Activated CD8-positive, alpha-beta T cell treated with anti-CD3 and anti-CD28 coated beads, Interleukin-2, amount 10 ng/mL, durations not matched to agents 7 days and 5 days (primary cell): ENCODE results near the gene ARHGDIA. TPM values are rescaled to one million over a fixed set of nuclear protein-coding genes. Genes with fewer than 3 reads are reported as not detected.

Source experiments
- ATAC-seq: fragments of 150-1000 bp; cut with Tn5 transposase; one replicate; pipeline ENCODE4 v1.10.0; 2021; ENCODE audit warnings: moderate library complexity
- CTCF ChIA-PET: fragments of 350-600 bp; sonication (Branson Sonifier 250); formaldehyde crosslinking; loops from one replicate; lab custom pipeline; 2021; ENCODE audit warnings: antibody characterized with exemption; lab: Charles Lee
- POLR2A ChIA-PET: fragments of 350-600 bp; sonication (Branson Sonifier 250); formaldehyde crosslinking; loops from one replicate; lab custom pipeline; 2021; ENCODE audit warnings: antibody characterized with exemption; lab: Charles Lee
- DNase-seq: peaks from one replicate; pipeline ENCODE4 v3.0.0-alpha.2; 2020
- H3K27ac Mint-ChIP-seq: one replicate; pipeline ENCODE4 v1.8.0; 2021; ENCODE audit warnings: mild to moderate bottlenecking, mixed read lengths
- H3K27me3 Mint-ChIP-seq: one replicate; pipeline ENCODE4 v1.8.0; 2021; ENCODE audit warnings: low read depth, mixed read lengths
- H3K36me3 Mint-ChIP-seq: one replicate; pipeline ENCODE4 v1.8.0; 2021; ENCODE audit warnings: low read depth, mixed read lengths
- H3K4me1 Mint-ChIP-seq: one replicate; pipeline ENCODE4 v1.8.0; 2021; ENCODE audit warnings: low read depth, mixed read lengths
- H3K4me3 Mint-ChIP-seq: one replicate; pipeline ENCODE4 v1.8.0; 2021; ENCODE audit warnings: mild to moderate bottlenecking, mixed read lengths
- H3K9me3 Mint-ChIP-seq: one replicate; pipeline ENCODE4 v1.8.0; 2022; ENCODE audit warnings: mixed read lengths; ENCODE audit not compliant: insufficient read depth
- total RNA-seq, 2 experiments: library from RNA; stranded (reverse); gene quantifications; one replicate each; pipeline ENCODE4 v1.2.3, GENCODE V29; 2021

The ARHGDIA gene
- total RNA-seq, 2 experiments from 2014 or later: 756 to 778 TPM

- Mint-ChIP-seq H3K27ac (peak within 1 kb of the TSS; percentile 84), H3K27me3 (no peaks in the 10 kb centered on the region), H3K4me1 (peaks cover 28% of the 10 kb centered on the region), H3K9me3 (no peaks in the 10 kb centered on the region), H3K36me3 (peaks cover 7% of the 10 kb centered on the region), H3K4me3 (peak within 1 kb of the TSS; percentile 76)
- ChIA-PET POLR2A (no interaction called here), CTCF (no interaction called here)
- DNase-seq: no peak
- no peak for ATAC-seq
These were observed 36.3 kb downstream of the ARHGDIA start, which contains the start of gene PPP1R27 for GRCh38 chr17:81834831-81835267. PPP1R27 (minus strand) TSS chr17:81835050; CDS start chr17:81834953, 97 bp downstream.

- Mint-ChIP-seq H3K9me3 (no peaks in the 10 kb centered on the region), H3K27ac (peak overlapping the region; percentile 84), H3K4me1 (peaks cover 31% of the 10 kb centered on the region), H3K27me3 (no peaks in the 10 kb centered on the region), H3K4me3 (peak overlapping the region; percentile 76), H3K36me3 (peaks cover 7% of the 10 kb centered on the region)
- POLR2A ChIA-PET: interaction anchor here (1.3 kb wide), 1 partner anchor 21 kb away, joined by 3 read pairs; no protein-coding TSS in a partner anchor
- DNase-seq (no peak), ATAC-seq (no peak)
- CTCF ChIA-PET: no interaction called here
These were observed 37.0 kb downstream of the ARHGDIA start for GRCh38 chr17:81833921-81834830.

- H3K9me3 Mint-ChIP-seq: no peaks in the 10 kb centered on the region
- peaks cover 36% of the 10 kb centered on the region for H3K4me1 Mint-ChIP-seq
- ATAC-seq: peak; percentile 83
These were observed 37.8 kb downstream of the ARHGDIA start, which contains the start of gene MCRIP1 for GRCh38 chr17:81833160-81833920. MCRIP1 (minus strand) TSS chr17:81833291; CDS start chr17:81824506, 8,785 bp downstream.

GRCh38 chr17:81832608-81833159 lies 38.5 kb downstream of the ARHGDIA start:
- DNase-seq: peak; percentile 60
- Mint-ChIP-seq H3K9me3 (no peaks in the 10 kb centered on the region), H3K27me3 (no peaks in the 10 kb centered on the region), H3K4me3 (peak overlapping the region; percentile 90), H3K36me3 (peaks cover 7% of the 10 kb centered on the region), H3K4me1 (peaks cover 41% of the 10 kb centered on the region), H3K27ac (peak overlapping the region; percentile 96)
- ChIA-PET CTCF (interaction anchor here (0.6 to 1.4 kb wide), 2 partner anchors 22 to 98 kb away, joined by 3 to 4 read pairs; no protein-coding TSS in a partner anchor), POLR2A (interaction anchor here (0.9 kb wide), 1 partner anchor 118 kb away, joined by 4 read pairs; no protein-coding TSS in a partner anchor)
- ATAC-seq: peak; percentile 81

More at GRCh38 chr17:81833160-81833920, 37.8 kb downstream of the ARHGDIA start, which contains the start of gene MCRIP1:
- no peaks in the 10 kb centered on the region for H3K27me3 Mint-ChIP-seq
- peak within 1 kb of the TSS; percentile 90 for H3K4me3 Mint-ChIP-seq
- H3K27ac Mint-ChIP-seq: peak within 1 kb of the TSS; percentile 96
- peak; percentile 95 for DNase-seq
- H3K36me3 Mint-ChIP-seq: peaks cover 7% of the 10 kb centered on the region
- ChIA-PET CTCF (interaction anchor here (1.4 kb wide), 1 partner anchor 21 kb away, joined by 4 read pairs; no protein-coding TSS in a partner anchor), POLR2A (interaction anchor here (0.9 to 1.3 kb wide), 2 partner anchors 22 to 118 kb away, joined by 3 to 4 read pairs; no protein-coding TSS in a partner anchor)

GRCh38 chr17:81831957-81832607 lies 39.1 kb downstream of the ARHGDIA start:
- Mint-ChIP-seq H3K4me1 (peaks cover 41% of the 10 kb centered on the region), H3K36me3 (peaks cover 7% of the 10 kb centered on the region), H3K27me3 (no peaks in the 10 kb centered on the region), H3K9me3 (no peaks in the 10 kb centered on the region), H3K4me3 (peak overlapping the region; percentile 90), H3K27ac (peak overlapping the region; percentile 96)
- CTCF ChIA-PET: interaction anchor here (0.6 to 1.4 kb wide), 2 partner anchors 23 to 98 kb away, joined by 3 to 4 read pairs; no protein-coding TSS in a partner anchor
- peak; percentile 76 for DNase-seq
- POLR2A ChIA-PET: no interaction called here
- ATAC-seq: peak; percentile 50

GRCh38 chr17:81831563-81831956 lies 39.6 kb downstream of the ARHGDIA start:
- no peak for DNase-seq
- Mint-ChIP-seq H3K9me3 (no peaks in the 10 kb centered on the region), H3K27ac (peak overlapping the region; percentile 96), H3K27me3 (no peaks in the 10 kb centered on the region), H3K4me1 (peaks cover 41% of the 10 kb centered on the region), H3K36me3 (peaks cover 7% of the 10 kb centered on the region), H3K4me3 (peak overlapping the region; percentile 90)
- ChIA-PET CTCF (no interaction called here), POLR2A (interaction anchor here (0.5 kb wide), 1 partner anchor 19 kb away, joined by 3 read pairs; no protein-coding TSS in a partner anchor)
- ATAC-seq: no peak

GRCh38 chr17:81829858-81830257 lies 41.3 kb downstream of the ARHGDIA start:
- ATAC-seq: no peak
- Mint-ChIP-seq H3K9me3 (no peaks in the 10 kb centered on the region), H3K4me3 (no peak overlapping the region), H3K27me3 (no peaks in the 10 kb centered on the region), H3K4me1 (peaks cover 43% of the 10 kb centered on the region), H3K36me3 (peaks cover 7% of the 10 kb centered on the region), H3K27ac (no peak overlapping the region)
- ChIA-PET CTCF (no interaction called here), POLR2A (no interaction called here)
- no peak for DNase-seq

GRCh38 chr17:81828656-81829055 lies 42.5 kb downstream of the ARHGDIA start:
- no peak overlapping the region for H3K27ac Mint-ChIP-seq
- H3K4me3 Mint-ChIP-seq: no peak overlapping the region
- peaks cover 7% of the 10 kb centered on the region for H3K36me3 Mint-ChIP-seq
- DNase-seq: no peak
- peaks cover 38% of the 10 kb centered on the region for H3K4me1 Mint-ChIP-seq
- no peaks in the 10 kb centered on the region for H3K27me3 Mint-ChIP-seq
- ChIA-PET POLR2A (no interaction called here), CTCF (no interaction called here)
- no peaks in the 10 kb centered on the region for H3K9me3 Mint-ChIP-seq
- no peak for ATAC-seq

- Mint-ChIP-seq H3K27me3 (no peaks in the 10 kb centered on the region), H3K4me1 (peaks cover 31% of the 10 kb centered on the region), H3K4me3 (no peak overlapping the region), H3K27ac (peak overlapping the region; percentile 2), H3K9me3 (no peaks in the 10 kb centered on the region), H3K36me3 (no peaks in the 10 kb centered on the region)
- POLR2A ChIA-PET: no interaction called here
- DNase-seq (no peak), ATAC-seq (no peak)
- CTCF ChIA-PET: no interaction called here
These were observed 45.2 kb downstream of the ARHGDIA start for GRCh38 chr17:81825841-81826466.

GRCh38 chr17:81824595-81824994 lies 46.5 kb downstream of the ARHGDIA start:
- no peaks in the 10 kb centered on the region for H3K9me3 Mint-ChIP-seq
- ATAC-seq (no peak), DNase-seq (no peak)
- CTCF ChIA-PET: interaction anchor here (0.6 kb wide), 1 partner anchor 32 kb away, joined by 3 read pairs; no protein-coding TSS in a partner anchor
- peaks cover 22% of the 10 kb centered on the region for H3K4me1 Mint-ChIP-seq
- H3K4me3 Mint-ChIP-seq: no peak overlapping the region
- H3K27me3 Mint-ChIP-seq: no peaks in the 10 kb centered on the region
- H3K27ac Mint-ChIP-seq: no peak overlapping the region
- POLR2A ChIA-PET: interaction anchor here (0.9 kb wide), 1 partner anchor 17 kb away, joined by 3 read pairs; no protein-coding TSS in a partner anchor
- H3K36me3 Mint-ChIP-seq: no peaks in the 10 kb centered on the region
